Kidney (tissue), 14 donors: ENCODE data around the gene RIMKLA. TPM values are rescaled to one million over a fixed set of nuclear protein-coding genes. Genes with fewer than 3 reads are reported as not detected.

Experiments
- DNase-seq, 5 donors: peaks; one replicate each; pipeline ENCODE4 v3.0.0-alpha.2; 2013 to 2020
- FAIRE-seq: peaks from 2 replicates; lab custom pipeline; 2012; peaks lifted over from hg19 to GRCh38; lab: Jason Lieb, UNC
- H3K27ac ChIP-seq, 2 donors: one replicate each; pipeline ENCODE4 v1.7.0; 2013; ENCODE audit warnings: low read depth in 2 of 2, low read length in 2 of 2, inconsistent platforms in 1 of 2
- H3K27me3 ChIP-seq: one replicate; pipeline ENCODE4 v1.7.1; 2013; ENCODE audit warnings: low read length, inconsistent platforms; ENCODE audit not compliant: control insufficient read depth, insufficient read depth
- H3K36me3 ChIP-seq, 3 donors: one replicate each; pipeline versions ENCODE4 v1.7.0 to v1.7.1; 2013; ENCODE audit warnings: low read length in 3 of 3, control low read depth in 1 of 3, inconsistent platforms in 1 of 3; ENCODE audit not compliant: insufficient read depth in 3 of 3, control insufficient read depth in 2 of 3
- H3K4me1 ChIP-seq, 3 donors: one replicate each; pipeline versions ENCODE4 v1.7.0 to v1.7.1; 2013; ENCODE audit warnings: low read length in 3 of 3, inconsistent platforms in 1 of 3, low read depth in 1 of 3; ENCODE audit not compliant: control insufficient read depth in 2 of 3, insufficient read depth in 2 of 3
- H3K4me3 ChIP-seq, 3 donors: one replicate each; pipeline versions ENCODE4 v1.7.0 to v1.8.1; 2013; ENCODE audit warnings: low read length in 3 of 3, control low read depth in 1 of 3, inconsistent platforms in 1 of 3
- H3K9ac ChIP-seq, 3 donors: one replicate each; pipeline versions ENCODE4 v1.7.0 to v1.7.1; 2013; ENCODE audit warnings: low read length in 3 of 3, control low read depth in 1 of 3, inconsistent platforms in 1 of 3
- H3K9me3 ChIP-seq, 3 donors: one replicate each; pipeline versions ENCODE4 v1.7.0 to v1.7.1; 2013; ENCODE audit warnings: low read length in 3 of 3, control low read depth in 1 of 3, inconsistent platforms in 1 of 3; ENCODE audit not compliant: control insufficient read depth in 2 of 3, insufficient read depth in 1 of 3
- intact Hi-C: fragments of 100-400 bp; cut with DNase I; formaldehyde crosslinking; loops from one replicate; pipeline ENCODE4 v1.11.1; 2022
- polyA plus RNA-seq: library from polyadenylated mRNA; stranded (reverse); fragments of 350-450 nt; fragmentation: Illumina TruSeq; extraction: RNeasy Lipid Tissue Mini Kit (QIAGEN cat#74804); gene quantifications from one replicate; pipeline ENCODE4 v1.2.3, GENCODE V29; 2014; ENCODE audit warnings: low read depth, low replicate concordance; ENCODE audit not compliant: insufficient read depth
- total RNA-seq: library from RNA; stranded (reverse); fragmentation: NEBNext Ultra II Directional; extraction: Animal tissue kit (Norgen Biotek cat#: 25700); gene quantifications from one replicate; pipeline ENCODE4 v1.2.1, GENCODE V29; 2021
- TF ChIP-seq, protein P1 (sequence below): IDR thresholded peaks from 3 replicates; pipeline ENCODE4 v1.5.1; 2012; ENCODE audit warnings: mild to moderate bottlenecking, moderate library complexity, borderline replicate concordance; ENCODE audit not compliant: insufficient read depth; ENCODE audit errors: extremely low read depth
- donor health status: control.
- donor health status: control.
- donor health status: control.
- donor health status: control.
- donor health status: control.
- donor health status: DM: yes; HTN: yes; CAD: no.
- donor health status: Normal renal cell carcinoma (clear cell type).

RIMKLA gene
- total and polyA plus RNA-seq, 2 donors from 2014 or later: 1.1 to 3.3 TPM

- no peaks in the 10 kb centered on the region for H3K27me3 ChIP-seq
- peak overlapping the region; percentile 22 to 29 for H3K27ac ChIP-seq
- DNase-seq (peak in 2 of 5 donors; percentile 41 to 59), FAIRE-seq (peak; percentile 93)
- intact Hi-C loops: no loop called here
- H3K4me3 ChIP-seq: no peak overlapping the region
- peaks cover 0 to 8% (median 3%) of the 10 kb centered on the region in 3 donors for H3K4me1 ChIP-seq
- no peaks in the 10 kb centered on the region for H3K9me3 ChIP-seq
- TF ChIP-seq, protein P1, sequence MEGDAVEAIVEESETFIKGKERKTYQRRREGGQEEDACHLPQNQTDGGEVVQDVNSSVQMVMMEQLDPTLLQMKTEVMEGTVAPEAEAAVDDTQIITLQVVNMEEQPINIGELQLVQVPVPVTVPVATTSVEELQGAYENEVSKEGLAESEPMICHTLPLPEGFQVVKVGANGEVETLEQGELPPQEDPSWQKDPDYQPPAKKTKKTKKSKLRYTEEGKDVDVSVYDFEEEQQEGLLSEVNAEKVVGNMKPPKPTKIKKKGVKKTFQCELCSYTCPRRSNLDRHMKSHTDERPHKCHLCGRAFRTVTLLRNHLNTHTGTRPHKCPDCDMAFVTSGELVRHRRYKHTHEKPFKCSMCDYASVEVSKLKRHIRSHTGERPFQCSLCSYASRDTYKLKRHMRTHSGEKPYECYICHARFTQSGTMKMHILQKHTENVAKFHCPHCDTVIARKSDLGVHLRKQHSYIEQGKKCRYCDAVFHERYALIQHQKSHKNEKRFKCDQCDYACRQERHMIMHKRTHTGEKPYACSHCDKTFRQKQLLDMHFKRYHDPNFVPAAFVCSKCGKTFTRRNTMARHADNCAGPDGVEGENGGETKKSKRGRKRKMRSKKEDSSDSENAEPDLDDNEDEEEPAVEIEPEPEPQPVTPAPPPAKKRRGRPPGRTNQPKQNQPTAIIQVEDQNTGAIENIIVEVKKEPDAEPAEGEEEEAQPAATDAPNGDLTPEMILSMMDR: no peak
- no peaks in the 10 kb centered on the region for H3K36me3 ChIP-seq
- no peak overlapping the region for H3K9ac ChIP-seq
These were observed 12.3 kb upstream of the RIMKLA start for GRCh38 chr1:42368096-42368795.

GRCh38 chr1:42369471-42369870 is 11.1 kb upstream of the RIMKLA start:
- Histone ChIP-seq H3K27me3 (no peaks in the 10 kb centered on the region), H3K9ac (no peak overlapping the region), H3K4me1 (peaks cover 0 to 8% (median 3%) of the 10 kb centered on the region in 3 donors), H3K27ac (no peak overlapping the region), H3K36me3 (no peaks in the 10 kb centered on the region), H3K4me3 (no peak overlapping the region), H3K9me3 (no peaks in the 10 kb centered on the region)
- no peak for DNase-seq
- intact Hi-C loops: no loop called here
- TF ChIP-seq, protein P1: no peak
- no peak for FAIRE-seq

- intact Hi-C loops: no loop called here
- Histone ChIP-seq H3K9me3 (no peaks in the 10 kb centered on the region), H3K4me1 (peaks cover 0 to 8% (median 3%) of the 10 kb centered on the region in 3 donors), H3K27ac (no peak overlapping the region), H3K9ac (no peak overlapping the region), H3K4me3 (no peak overlapping the region), H3K36me3 (no peaks in the 10 kb centered on the region), H3K27me3 (no peaks in the 10 kb centered on the region)
- DNase-seq: no peak
- TF ChIP-seq, protein P1: no peak
- FAIRE-seq: no peak
These were observed 9.6 kb upstream of the RIMKLA start for GRCh38 chr1:42370876-42371549.
